ENCODE results near the gene DDX60.

DDX60 gene

DNA sequence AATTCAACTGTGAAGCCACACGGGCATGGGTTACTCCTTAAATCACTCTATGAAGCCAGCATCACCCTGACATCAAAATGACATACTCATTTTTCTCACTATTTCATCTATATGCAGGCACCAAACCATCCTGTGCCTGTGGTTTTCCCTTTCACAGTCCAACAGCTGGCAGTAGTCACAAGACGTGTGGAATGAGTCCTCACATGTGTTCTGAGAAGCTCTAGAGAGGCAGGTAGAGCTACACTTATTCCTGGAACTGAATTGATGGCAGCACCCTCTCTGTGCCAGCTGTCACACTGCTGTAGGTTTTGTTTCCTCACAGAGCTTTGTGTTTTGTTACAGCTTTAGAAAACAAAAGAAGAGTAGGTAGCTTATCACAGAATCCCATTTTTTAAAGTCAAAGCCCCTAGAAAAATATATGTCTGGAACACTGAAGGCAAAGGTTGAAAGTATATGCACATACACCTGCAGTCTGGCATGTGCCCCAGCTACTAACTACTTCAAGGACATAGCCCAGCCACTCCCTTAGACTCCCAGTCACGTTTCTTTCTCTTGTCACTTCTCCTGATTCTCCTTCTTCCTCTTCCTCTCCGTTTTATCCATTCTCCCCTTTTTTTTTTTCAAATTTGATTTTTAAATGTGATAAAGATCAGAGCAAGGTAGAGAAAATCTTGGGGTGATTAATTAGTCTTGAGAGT is 119.1 kb downstream of the DDX60 start:
- DNase-seq = no peak

DNA sequence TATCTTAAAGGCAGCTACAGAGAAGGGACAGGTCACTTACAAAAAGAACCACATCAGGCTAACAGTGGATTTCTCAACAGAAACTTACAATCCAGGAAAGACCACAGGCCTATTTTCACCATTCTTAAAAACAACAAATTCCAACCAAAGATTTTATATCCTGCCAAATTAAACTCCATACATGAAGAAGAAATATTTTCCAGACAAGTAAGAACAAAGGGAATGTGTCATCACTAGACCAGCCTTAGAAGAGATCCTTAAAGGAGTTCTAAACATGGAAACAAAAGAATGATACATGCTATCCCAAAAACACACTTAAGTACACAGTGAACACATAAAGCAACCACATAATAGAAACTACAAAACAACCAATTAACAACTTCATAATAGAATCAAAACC is 120.6 kb downstream of the DDX60 start:
- no peak for DNase-seq

DNA sequence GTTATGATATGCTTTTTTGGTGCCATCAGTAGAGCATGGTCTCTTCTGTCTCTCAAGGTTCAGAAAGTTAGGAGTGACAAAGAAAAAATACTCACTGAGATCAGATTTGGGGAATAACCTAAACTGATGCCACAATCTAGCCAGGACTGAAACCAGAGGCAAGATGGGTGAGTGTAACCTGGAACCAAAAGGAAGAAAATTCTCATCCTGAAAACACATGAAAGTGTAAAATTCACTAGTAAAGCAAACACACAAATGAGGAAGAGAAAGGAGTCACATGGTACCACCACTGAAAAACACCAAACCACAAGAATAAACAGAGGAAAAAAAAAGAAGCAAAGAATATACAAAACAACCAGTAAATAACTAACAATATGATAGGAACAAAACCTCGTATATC is 129.8 kb downstream of the DDX60 start:
- DNase-seq = no peak

DNA sequence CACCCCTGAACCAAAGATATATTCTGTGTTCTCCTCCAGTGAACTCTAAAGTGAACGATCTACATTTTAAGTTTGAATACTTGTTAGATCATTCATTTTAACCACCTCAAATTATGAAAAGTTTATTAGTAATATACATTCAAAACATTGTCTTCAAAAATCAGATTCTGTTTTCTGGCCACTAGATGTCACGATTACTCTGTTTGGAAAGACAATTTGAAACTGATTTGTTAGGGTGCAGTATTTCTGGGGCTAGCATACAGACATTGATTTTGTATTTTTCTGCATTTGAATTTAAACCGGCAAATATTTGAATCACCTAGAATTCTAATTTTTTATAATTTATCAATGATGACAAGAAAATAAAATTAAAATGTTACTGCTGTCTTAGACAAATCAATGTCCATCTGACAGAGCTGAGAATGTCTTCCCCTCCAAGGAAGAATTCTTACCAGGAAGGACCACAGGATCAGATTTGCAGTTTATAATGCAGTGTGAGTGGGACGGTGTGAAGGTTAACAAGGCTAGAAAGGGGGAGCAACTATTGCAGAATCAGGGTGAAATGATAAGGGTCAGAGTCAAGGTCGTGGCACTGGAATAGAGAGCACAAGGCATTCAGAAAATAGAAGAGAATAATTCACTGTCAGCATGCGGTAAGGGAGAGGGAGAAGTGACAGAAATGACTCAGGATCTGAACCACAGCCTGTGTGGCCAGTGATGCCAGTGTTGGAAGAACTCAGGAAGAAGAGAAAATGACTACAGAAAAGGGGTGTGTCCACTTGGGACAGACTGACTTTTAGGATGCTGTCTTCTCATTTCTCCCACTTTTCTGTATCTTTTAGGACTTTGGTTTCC is 134.6 kb downstream of the DDX60 start:
- no peak for DNase-seq

DNA sequence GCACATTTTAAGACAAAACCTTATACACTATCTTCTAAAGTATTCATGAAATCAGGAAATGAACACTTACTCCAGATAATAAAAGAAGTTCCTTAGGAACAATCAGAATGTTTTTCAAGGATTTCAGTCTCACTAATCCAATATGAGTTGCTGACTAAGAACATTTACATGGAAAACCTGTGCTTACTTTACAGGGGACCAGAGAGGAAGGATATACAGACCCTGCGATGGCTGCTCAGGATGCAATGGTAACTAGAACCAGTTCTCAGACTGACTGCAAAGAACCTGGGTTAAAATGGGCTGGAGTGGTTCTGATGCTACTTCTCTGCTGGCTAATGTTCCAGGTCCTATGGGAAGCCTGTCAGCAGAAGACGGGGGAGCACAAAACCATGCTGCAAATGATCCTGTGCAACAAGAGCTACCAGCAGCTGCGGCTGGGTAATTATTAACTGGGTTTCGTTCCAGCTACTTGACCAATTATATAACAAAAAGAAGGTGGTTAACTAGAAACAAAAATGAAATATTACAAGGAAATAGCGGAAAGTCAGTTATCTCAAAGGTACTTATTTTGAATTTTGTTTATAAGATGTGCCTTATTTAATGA is 140.9 kb downstream of the DDX60 start:
- DNase-seq = no peak

DNA sequence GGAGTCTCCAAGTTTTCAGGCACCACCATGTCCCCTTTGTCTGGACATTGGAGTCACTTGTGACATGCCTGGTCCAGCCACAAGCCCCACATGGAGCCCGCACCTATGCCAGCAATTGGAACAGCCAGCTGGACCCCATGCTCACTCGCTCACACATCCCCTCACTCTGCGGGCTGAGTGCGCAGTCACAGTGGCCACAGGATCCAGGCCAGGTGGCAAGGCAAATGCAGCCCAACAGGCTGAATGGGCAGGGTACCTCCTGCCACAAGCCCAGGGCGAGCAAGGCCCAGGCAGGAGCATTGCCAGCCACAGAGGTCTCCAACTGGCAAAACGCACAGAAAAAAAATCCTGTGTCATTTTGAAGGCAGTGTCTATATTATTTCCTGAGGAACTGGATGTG is 144.2 kb downstream of the DDX60 start:
- DNase-seq = no peak

DNA sequence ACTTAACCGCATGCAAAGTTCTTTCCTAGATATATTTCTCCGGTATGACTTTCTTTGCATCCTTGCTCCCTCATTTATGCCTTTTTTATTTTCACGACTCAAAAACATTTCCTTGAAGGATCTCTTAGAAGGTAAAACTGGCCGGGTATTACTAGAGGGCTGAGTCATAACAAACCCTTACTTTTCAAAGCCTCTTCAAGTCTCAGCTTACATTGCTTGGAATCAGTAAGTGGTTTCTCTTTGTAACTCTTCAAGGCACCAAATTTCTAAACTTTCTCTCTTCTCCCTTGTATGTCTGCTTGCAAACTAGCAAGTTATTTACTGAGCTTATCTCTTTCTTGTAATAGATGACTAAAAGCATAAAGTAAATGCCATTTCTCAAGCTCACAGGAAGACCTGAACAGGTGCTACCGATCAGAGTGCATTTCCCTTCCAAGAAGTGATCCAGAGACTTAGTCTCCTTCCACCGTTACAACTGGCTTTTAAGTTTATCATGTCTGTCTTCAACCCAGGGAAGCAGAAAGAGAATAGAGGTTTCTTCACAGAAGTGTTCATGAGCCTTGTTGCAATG is 150.8 kb downstream of the DDX60 start:
- DNase-seq = no peak
